Esophagus muscularis mucosa (tissue), 4 donors: Measurements from ENCODE around the gene LYPLAL1. TPM values are rescaled to one million over a fixed set of nuclear protein-coding genes. Genes with fewer than 3 reads are reported as not detected.

Source experiments
- DNase-seq: peaks from one replicate; pipeline ENCODE4 v3.0.0-alpha.2; 2017; ENCODE audit errors: extremely low spot score
- H3K27ac ChIP-seq, 4 donors: fragments of 200-600 bp; sonication (generic); replicated peaks in 1 of 4; 1 replicate in 3 of 4; 2 replicates in 1 of 4; pipeline ENCODE4 v1.5.1; 2016 to 2019; ENCODE audit warnings: mild to moderate bottlenecking in 1 of 4
- H3K27me3 ChIP-seq, 4 donors: fragments of 200-600 bp; sonication (generic); one replicate each; pipeline versions ENCODE4 v1.5.1 to v1.6.0; 2016 to 2019
- H3K36me3 ChIP-seq, 4 donors: fragments of 200-600 bp; sonication (generic); one replicate each; pipeline ENCODE4 v1.5.1; 2016 to 2019
- H3K4me1 ChIP-seq, 4 donors: fragments of 200-600 bp; sonication (generic); one replicate each; pipeline ENCODE4 v1.5.1; 2016 to 2019
- H3K4me3 ChIP-seq, 4 donors: fragments of 200-600 bp; sonication (generic); 1 replicate in 2 of 4; 2 replicates in 2 of 4; pipeline ENCODE4 v1.5.1; 2016 to 2019; ENCODE audit warnings: mild to moderate bottlenecking in 4 of 4, moderate library complexity in 1 of 4
- H3K9me3 ChIP-seq, 4 donors: fragments of 200-600 bp; sonication (generic); 1 replicate in 3 of 4; 2 replicates in 1 of 4; pipeline ENCODE4 v1.5.1; 2016 to 2019
- EP300 ChIP-seq: sonication (generic); formaldehyde crosslinking; IDR thresholded peaks from one replicate; pipeline ENCODE4 v1.6.1; 2017; ENCODE audit warnings: antibody characterized with exemption
- POLR2A ChIP-seq: fragments of 450-650 bp; IDR thresholded peaks from one replicate; pipeline ENCODE4 v1.6.1; 2017; ENCODE audit warnings: antibody characterized with exemption, moderate library complexity, mild to moderate bottlenecking, low read depth
- POLR2AphosphoS5 ChIP-seq, 2 donors: sonication (generic); formaldehyde crosslinking; IDR thresholded peaks; one replicate each; pipeline ENCODE4 v1.6.1; 2017; ENCODE audit warnings: antibody characterized with exemption in 2 of 2
- WGBS: methylation state at CpG from one replicate; pipeline ENCODE4 v1.1.5; 2018; 5-methylcytosine and 5-hydroxymethylcytosine counted together
- intact Hi-C: fragments of 100-400 bp; cut with DNase I; formaldehyde crosslinking; loops from one replicate; pipeline ENCODE4 v1.15.1; 2023
- total RNA-seq, 4 donors: library from RNA; depleted of rRNA; stranded (reverse); fragments of >200 nt; gene quantifications; one replicate each; pipeline versions ENCODE4 v1.1.0 to v1.2.1, GENCODE V29; 2016
- TF ChIP-seq, protein P1 (sequence below), 3 experiments: fragments of 200-600 bp in 2 of 3; fragments of 450-650 bp in 1 of 3; sonication (generic) in 2 of 3; IDR thresholded peaks; one replicate each; pipeline ENCODE4 v1.5.1; 2017 to 2019; ENCODE audit warnings: antibody characterized with exemption in 3 of 3, mild to moderate bottlenecking in 2 of 3, moderate library complexity in 1 of 3

Gene LYPLAL1
- 10 to 100 TPM; 13.8 to 21.6 (median 16.9) TPM for total RNA-seq

GRCh38 chr1:219173758-219174459 is at the start of gene LYPLAL1:
LYPLAL1 (plus strand) TSS chr1:219173878; CDS start chr1:219173891, 13 bp downstream.
- peaks cover 17 to 42% (median 30%) of the 10 kb centered on the region in 4 donors for H3K4me1 ChIP-seq
- H3K9me3 ChIP-seq: no peaks in the 10 kb centered on the region
- H3K4me3 ChIP-seq: peak within 1 kb of the TSS; percentile 66 to 82 (median 69)
- peak; percentile 94 for DNase-seq
- 1% methylated on average over 16 of the region's 48 CpGs for WGBS
- TF ChIP-seq, protein P1, sequence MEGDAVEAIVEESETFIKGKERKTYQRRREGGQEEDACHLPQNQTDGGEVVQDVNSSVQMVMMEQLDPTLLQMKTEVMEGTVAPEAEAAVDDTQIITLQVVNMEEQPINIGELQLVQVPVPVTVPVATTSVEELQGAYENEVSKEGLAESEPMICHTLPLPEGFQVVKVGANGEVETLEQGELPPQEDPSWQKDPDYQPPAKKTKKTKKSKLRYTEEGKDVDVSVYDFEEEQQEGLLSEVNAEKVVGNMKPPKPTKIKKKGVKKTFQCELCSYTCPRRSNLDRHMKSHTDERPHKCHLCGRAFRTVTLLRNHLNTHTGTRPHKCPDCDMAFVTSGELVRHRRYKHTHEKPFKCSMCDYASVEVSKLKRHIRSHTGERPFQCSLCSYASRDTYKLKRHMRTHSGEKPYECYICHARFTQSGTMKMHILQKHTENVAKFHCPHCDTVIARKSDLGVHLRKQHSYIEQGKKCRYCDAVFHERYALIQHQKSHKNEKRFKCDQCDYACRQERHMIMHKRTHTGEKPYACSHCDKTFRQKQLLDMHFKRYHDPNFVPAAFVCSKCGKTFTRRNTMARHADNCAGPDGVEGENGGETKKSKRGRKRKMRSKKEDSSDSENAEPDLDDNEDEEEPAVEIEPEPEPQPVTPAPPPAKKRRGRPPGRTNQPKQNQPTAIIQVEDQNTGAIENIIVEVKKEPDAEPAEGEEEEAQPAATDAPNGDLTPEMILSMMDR (IDR thresholded peaks at IDR 0.05): peak in 1 of 3 experiments; percentile 19
- TF ChIP-seq POLR2AphosphoS5 (IDR thresholded peaks at IDR 0.05) (peak; percentile 98 to 99), POLR2A (peak; percentile 87), EP300 (no peak)
- intact Hi-C loops: loop anchor here (10.0 kb wide), 1 partner anchor 829 kb away; the partner anchor contains the start of gene TGFB2
- H3K27ac ChIP-seq: peak within 1 kb of the TSS; percentile 87 to 92 (median 90)
- H3K27me3 ChIP-seq: no peaks in the 10 kb centered on the region
- no peaks in the 10 kb centered on the region for H3K36me3 ChIP-seq

DNA sequence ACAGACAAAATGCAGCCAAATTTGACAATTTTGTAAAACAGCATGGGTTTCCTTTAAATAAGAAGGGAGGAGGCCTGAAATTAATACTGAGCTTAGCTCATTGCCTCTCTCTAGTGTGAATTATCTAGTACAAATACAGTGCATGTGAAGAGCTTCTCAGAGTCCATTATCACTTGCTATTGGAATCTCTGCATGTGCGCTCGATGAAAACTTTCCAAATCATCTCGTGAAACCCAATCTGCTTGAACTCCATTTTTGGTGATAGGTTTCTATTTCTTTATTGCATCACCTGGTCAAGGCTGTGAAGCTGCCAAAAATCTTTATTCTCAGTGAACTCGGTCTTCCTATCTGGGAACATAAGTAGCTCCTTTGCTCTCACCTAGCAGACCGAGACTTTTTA is 49.5 kb upstream of the LYPLAL1 start:
- no peaks in the 10 kb centered on the region for H3K9me3 ChIP-seq
- intact Hi-C loops: no loop called here
- DNase-seq: no peak

DNA sequence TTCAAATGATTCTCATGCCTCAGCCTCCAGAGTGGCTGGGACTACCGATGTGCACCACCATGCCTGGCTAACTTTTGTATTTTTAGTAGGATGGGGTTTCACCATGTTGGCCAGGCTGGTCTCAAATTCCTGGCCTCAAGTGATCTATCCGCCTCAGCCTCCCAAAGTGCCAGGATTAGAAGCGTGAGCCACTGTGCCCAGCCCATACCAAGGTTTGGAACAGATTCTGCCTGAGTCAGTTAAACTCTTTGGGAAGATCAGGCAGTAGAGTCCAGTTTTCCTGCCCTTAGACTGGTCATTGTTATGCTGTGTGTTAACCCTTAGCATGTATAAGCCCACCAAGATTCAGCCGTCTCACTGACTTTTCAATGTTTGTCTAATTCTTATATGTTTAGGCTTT is 48.3 kb upstream of the LYPLAL1 start:
- Histone ChIP-seq H3K36me3 (no peaks in the 10 kb centered on the region), H3K27me3 (no peaks in the 10 kb centered on the region), H3K4me3 (no peak overlapping the region), H3K4me1 (peaks cover 0 to 10% (median 0%) of the 10 kb centered on the region in 4 donors), H3K27ac (no peak overlapping the region), H3K9me3 (no peaks in the 10 kb centered on the region)
- 88% methylated on average over 4 of the region's 4 CpGs for WGBS
- DNase-seq: no peak
- TF ChIP-seq POLR2AphosphoS5 (IDR thresholded peaks at IDR 0.05) (no peak), POLR2A (no peak), EP300 (no peak)
- TF ChIP-seq, protein P1 (IDR thresholded peaks at IDR 0.05): no peak
- intact Hi-C loops: no loop called here

More for the DNA sequence above, 49.5 kb upstream of the LYPLAL1 start:
- H3K27ac ChIP-seq: no peak overlapping the region
- H3K4me3 ChIP-seq: no peak overlapping the region
- H3K27me3 ChIP-seq: no peaks in the 10 kb centered on the region
- 81% methylated on average over 5 of the region's 5 CpGs for WGBS
- TF ChIP-seq, protein P1 (IDR thresholded peaks at IDR 0.05): no peak
- TF ChIP-seq POLR2AphosphoS5 (IDR thresholded peaks at IDR 0.05) (no peak), POLR2A (no peak), EP300 (no peak)
- no peaks in the 10 kb centered on the region for H3K36me3 ChIP-seq
- peaks cover 0 to 10% (median 0%) of the 10 kb centered on the region in 4 donors for H3K4me1 ChIP-seq

DNA sequence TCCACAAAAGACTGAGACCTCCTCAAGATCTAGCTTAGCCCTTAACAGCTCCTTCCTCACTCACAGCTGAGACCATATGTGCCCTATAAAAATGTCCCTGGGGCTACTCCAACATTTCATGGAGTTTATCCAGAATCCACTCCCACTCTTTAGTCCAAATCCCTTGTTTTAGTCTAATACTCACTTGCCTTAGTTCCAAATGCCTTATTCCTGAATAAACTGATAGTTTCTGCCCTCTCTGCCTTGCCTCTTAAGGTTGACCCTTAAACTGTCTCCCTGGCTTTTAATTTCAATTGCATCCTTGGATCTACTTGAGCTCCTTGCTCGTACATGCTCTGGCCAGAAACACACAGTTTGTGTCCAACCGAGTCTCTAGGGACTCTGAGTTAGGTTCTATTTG is 47.3 kb upstream of the LYPLAL1 start:
- no peaks in the 10 kb centered on the region for H3K27me3 ChIP-seq
- no peak overlapping the region for H3K4me3 ChIP-seq
- DNase-seq: no peak
- TF ChIP-seq, protein P1 (IDR thresholded peaks at IDR 0.05): no peak
- TF ChIP-seq EP300 (no peak), POLR2AphosphoS5 (IDR thresholded peaks at IDR 0.05) (no peak), POLR2A (no peak)
- no peaks in the 10 kb centered on the region for H3K36me3 ChIP-seq
- WGBS: 56% methylated on average over 2 of the region's 2 CpGs
- no peak overlapping the region for H3K27ac ChIP-seq
- intact Hi-C loops: no loop called here
- H3K4me1 ChIP-seq: peaks cover 0 to 10% (median 0%) of the 10 kb centered on the region in 4 donors
- H3K9me3 ChIP-seq: no peaks in the 10 kb centered on the region
